ENCODE data around the gene ATAD3B.

ATAD3B gene

GRCh38 chr1:1440262-1441001, 31.1 kb upstream of the ATAD3B start:
- TF ChIP-seq ZNF398 (tag by site-specific recombination; IDR thresholded peaks at IDR 0.05) (no peak), ZSCAN4 (tag by site-specific recombination; IDR thresholded peaks at IDR 0.05) (no peak), ZNF600 (tag by site-specific recombination; IDR thresholded peaks at IDR 0.05) (0 out of 2 replicates have a peak, but pooled peaks have one; percentile 17), ZBTB6 (tag by site-specific recombination; IDR thresholded peaks at IDR 0.05) (no peak), GLI2 (tag by site-specific recombination; IDR thresholded peaks at IDR 0.05; ENCODE audit: borderline replicate concordance, low read depth) (no peak), ZNF660 (tag by site-specific recombination; IDR thresholded peaks at IDR 0.05) (no peak), ZNF654 (tag by site-specific recombination; IDR thresholded peaks at IDR 0.05; ENCODE audit: low read depth) (no peak), ZNF843 (tag by site-specific recombination; IDR thresholded peaks at IDR 0.05) (no peak), ZEB2 (tag by site-specific recombination; IDR thresholded peaks at IDR 0.05) (no peak), ZNF692 (tag by site-specific recombination; IDR thresholded peaks at IDR 0.05) (no peak), BCL11B (tag by site-specific recombination; IDR thresholded peaks at IDR 0.05; ENCODE audit: low read depth) (peak; percentile 49; the same call in 1 of the 2 replicates), ZNF37A (tag by site-specific recombination; IDR thresholded peaks at IDR 0.05) (no peak), ZNF324 (tag by site-specific recombination; IDR thresholded peaks at IDR 0.05) (no peak), PBX3 (CRISPR knock-in tag; IDR thresholded peaks at IDR 0.05) (0 out of 2 replicates have a peak, but pooled peaks have one; percentile 47), ZFP3 (tag by site-specific recombination; IDR thresholded peaks at IDR 0.05; ENCODE audit: low read depth) (no peak), ZNF211 (tag by site-specific recombination; IDR thresholded peaks at IDR 0.05; ENCODE audit: low read depth) (no peak), HOXD13 (CRISPR knock-in tag; IDR thresholded peaks at IDR 0.05; ENCODE audit: borderline replicate concordance) (no peak), KLF9 (tag by site-specific recombination; IDR thresholded peaks at IDR 0.05; ENCODE audit: low read depth) (no peak)
- TF ChIP-seq, protein P1, sequence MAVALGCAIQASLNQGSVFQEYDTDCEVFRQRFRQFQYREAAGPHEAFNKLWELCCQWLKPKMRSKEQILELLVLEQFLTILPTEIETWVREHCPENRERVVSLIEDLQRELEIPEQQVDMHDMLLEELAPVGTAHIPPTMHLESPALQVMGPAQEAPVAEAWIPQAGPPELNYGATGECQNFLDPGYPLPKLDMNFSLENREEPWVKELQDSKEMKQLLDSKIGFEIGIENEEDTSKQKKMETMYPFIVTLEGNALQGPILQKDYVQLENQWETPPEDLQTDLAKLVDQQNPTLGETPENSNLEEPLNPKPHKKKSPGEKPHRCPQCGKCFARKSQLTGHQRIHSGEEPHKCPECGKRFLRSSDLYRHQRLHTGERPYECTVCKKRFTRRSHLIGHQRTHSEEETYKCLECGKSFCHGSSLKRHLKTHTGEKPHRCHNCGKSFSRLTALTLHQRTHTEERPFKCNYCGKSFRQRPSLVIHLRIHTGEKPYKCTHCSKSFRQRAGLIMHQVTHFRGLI (tag by site-specific recombination; IDR thresholded peaks at IDR 0.05): no peak
- TF ChIP-seq, protein P2, sequence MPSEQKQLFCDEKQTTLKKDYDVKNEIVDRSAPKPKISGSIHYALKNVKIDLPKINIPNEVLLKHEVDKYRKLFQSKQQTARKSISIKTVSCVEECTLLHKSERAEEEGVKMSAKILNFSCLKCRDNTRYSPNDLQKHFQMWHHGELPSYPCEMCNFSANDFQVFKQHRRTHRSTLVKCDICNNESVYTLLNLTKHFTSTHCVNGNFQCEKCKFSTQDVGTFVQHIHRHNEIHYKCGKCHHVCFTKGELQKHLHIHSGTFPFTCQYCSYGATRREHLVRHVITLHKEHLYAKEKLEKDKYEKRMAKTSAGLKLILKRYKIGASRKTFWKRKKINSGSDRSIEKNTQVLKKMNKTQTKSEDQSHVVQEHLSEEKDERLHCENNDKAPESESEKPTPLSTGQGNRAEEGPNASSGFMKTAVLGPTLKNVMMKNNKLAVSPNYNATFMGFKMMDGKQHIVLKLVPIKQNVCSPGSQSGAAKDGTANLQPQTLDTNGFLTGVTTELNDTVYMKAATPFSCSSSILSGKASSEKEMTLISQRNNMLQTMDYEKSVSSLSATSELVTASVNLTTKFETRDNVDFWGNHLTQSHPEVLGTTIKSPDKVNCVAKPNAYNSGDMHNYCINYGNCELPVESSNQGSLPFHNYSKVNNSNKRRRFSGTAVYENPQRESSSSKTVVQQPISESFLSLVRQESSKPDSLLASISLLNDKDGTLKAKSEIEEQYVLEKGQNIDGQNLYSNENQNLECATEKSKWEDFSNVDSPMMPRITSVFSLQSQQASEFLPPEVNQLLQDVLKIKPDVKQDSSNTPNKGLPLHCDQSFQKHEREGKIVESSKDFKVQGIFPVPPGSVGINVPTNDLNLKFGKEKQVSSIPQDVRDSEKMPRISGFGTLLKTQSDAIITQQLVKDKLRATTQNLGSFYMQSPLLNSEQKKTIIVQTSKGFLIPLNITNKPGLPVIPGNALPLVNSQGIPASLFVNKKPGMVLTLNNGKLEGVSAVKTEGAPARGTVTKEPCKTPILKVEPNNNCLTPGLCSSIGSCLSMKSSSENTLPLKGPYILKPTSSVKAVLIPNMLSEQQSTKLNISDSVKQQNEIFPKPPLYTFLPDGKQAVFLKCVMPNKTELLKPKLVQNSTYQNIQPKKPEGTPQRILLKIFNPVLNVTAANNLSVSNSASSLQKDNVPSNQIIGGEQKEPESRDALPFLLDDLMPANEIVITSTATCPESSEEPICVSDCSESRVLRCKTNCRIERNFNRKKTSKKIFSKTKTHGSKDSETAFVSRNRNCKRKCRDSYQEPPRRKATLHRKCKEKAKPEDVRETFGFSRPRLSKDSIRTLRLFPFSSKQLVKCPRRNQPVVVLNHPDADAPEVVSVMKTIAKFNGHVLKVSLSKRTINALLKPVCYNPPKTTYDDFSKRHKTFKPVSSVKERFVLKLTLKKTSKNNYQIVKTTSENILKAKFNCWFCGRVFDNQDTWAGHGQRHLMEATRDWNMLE (tag by site-specific recombination; conservative IDR thresholded peaks at IDR 0.05; ENCODE audit: low read depth): no peak
- TF ChIP-seq, protein P3, sequence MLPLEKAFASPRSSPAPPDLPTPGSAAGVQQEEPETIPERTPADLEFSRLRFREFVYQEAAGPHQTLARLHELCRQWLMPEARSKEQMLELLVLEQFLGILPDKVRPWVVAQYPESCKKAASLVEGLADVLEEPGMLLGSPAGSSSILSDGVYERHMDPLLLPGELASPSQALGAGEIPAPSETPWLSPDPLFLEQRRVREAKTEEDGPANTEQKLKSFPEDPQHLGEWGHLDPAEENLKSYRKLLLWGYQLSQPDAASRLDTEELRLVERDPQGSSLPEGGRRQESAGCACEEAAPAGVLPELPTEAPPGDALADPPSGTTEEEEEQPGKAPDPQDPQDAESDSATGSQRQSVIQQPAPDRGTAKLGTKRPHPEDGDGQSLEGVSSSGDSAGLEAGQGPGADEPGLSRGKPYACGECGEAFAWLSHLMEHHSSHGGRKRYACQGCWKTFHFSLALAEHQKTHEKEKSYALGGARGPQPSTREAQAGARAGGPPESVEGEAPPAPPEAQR (tag by site-specific recombination; IDR thresholded peaks at IDR 0.05): no peak
- no peaks in the 10 kb centered on the region for H3K9me3 ChIP-seq (ENCODE audit: control insufficient read depth, insufficient read depth, low read depth, low read length)
- no peak overlapping the region for H3K27ac ChIP-seq (ENCODE audit: extremely low read depth, low read depth, low read length)
- no peaks in the 10 kb centered on the region for H3K4me1 ChIP-seq (ENCODE audit: control insufficient read depth, insufficient read depth, low read length)
- CTCF ChIA-PET: interaction anchor here (0.6 to 2.9 kb wide), 19 partner anchors 9 to 252 kb away, joined by 3 to 14 read pairs (median 4); partner anchors contain the start of gene ATAD3C
- POLR2A ChIA-PET: interaction anchor here (0.5 to 2.0 kb wide), 4 partner anchors 33 to 64 kb away, joined by 3 to 4 read pairs (median 3); partner anchors contain the start of genes CCNL2 and MRPL20
- peaks cover 0 to 9% of the 10 kb centered on the region in 2 experiments; a peak in 1 of 3 replicates for H3K36me3 ChIP-seq (ENCODE audit: control insufficient read depth in 2 of 2, insufficient read depth in 1 of 2, low read length in 2 of 2)
- H3K4me3 ChIP-seq (ENCODE audit: low read depth, low read length): no peak overlapping the region

All from HEK293 (cell line).